ENCODE measurements around the gene KLHL36. TPM values are rescaled to one million over a fixed set of nuclear protein-coding genes. Genes with fewer than 3 reads are reported as not detected.

KLHL36 gene
- total RNA-seq, 1 donor from 2014 or later, result 53.0 TPM

DNA sequence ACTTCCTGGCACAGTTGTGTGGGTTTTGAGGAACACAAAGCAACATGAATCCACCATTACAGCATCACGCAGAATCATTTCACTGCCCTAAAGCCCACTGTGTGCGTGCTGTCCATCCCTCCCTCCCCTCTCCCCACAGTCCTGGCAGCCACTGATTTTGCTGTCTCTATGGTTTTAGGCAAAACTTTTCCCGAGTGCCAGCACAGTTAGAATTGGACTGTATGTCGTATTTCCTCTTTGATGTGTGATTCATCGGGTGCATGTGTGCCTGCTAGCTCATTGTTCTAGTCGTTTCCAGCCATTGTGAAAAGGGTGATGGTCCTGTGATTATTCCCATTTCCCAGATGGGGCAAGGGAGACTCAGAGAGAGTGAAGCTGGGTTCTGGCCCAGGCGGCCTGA, 12.7 kb downstream of the KLHL36 start:
- no peak overlapping the region for H3K27ac ChIP-seq
- no peaks in the 10 kb centered on the region for H3K9me3 ChIP-seq
- H3K4me3 ChIP-seq, result no peak overlapping the region
- DNase-seq (no peak), ATAC-seq (no peak)
- H3K4me1 ChIP-seq, result no peaks in the 10 kb centered on the region
- intact Hi-C loops (cut with DNase I), result no loop called here
- H3K27me3 ChIP-seq (ENCODE audit: low read depth), result no peaks in the 10 kb centered on the region
- TF ChIP-seq, protein P1, sequence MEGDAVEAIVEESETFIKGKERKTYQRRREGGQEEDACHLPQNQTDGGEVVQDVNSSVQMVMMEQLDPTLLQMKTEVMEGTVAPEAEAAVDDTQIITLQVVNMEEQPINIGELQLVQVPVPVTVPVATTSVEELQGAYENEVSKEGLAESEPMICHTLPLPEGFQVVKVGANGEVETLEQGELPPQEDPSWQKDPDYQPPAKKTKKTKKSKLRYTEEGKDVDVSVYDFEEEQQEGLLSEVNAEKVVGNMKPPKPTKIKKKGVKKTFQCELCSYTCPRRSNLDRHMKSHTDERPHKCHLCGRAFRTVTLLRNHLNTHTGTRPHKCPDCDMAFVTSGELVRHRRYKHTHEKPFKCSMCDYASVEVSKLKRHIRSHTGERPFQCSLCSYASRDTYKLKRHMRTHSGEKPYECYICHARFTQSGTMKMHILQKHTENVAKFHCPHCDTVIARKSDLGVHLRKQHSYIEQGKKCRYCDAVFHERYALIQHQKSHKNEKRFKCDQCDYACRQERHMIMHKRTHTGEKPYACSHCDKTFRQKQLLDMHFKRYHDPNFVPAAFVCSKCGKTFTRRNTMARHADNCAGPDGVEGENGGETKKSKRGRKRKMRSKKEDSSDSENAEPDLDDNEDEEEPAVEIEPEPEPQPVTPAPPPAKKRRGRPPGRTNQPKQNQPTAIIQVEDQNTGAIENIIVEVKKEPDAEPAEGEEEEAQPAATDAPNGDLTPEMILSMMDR (IDR thresholded peaks at IDR 0.05), result no peak
- H3K36me3 ChIP-seq, result peaks cover 96% of the 10 kb centered on the region

DNA sequence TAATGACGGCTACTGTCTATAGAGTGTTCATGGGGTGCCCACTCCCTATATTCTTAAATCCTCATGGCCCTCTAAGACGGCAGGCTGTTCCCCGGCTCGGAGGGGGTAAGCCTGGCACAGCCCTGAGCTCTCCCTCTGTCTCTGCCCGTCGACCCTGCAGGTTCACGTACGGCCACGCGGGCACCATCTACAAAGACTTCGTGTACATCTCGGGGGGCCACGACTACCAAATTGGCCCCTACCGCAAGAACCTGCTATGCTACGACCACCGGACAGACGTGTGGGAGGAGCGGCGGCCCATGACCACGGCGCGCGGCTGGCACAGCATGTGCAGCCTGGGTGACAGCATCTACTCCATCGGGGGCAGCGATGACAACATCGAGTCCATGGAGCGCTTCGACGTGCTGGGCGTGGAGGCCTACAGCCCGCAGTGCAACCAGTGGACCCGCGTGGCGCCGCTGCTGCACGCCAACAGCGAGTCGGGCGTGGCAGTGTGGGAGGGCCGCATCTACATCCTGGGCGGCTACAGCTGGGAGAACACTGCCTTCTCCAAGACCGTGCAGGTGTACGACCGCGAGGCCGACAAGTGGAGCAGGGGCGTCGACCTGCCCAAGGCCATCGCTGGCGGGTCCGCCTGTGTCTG, 13.2 kb downstream of the KLHL36 start:
- TF ChIP-seq, protein P1 (IDR thresholded peaks at IDR 0.05), result no peak
- Histone ChIP-seq H3K36me3 (peaks cover 98% of the 10 kb centered on the region), H3K4me1 (no peaks in the 10 kb centered on the region), H3K9me3 (no peaks in the 10 kb centered on the region), H3K27ac (no peak overlapping the region), H3K4me3 (no peak overlapping the region), H3K27me3 (ENCODE audit: low read depth) (no peaks in the 10 kb centered on the region)
- DNase-seq (no peak), ATAC-seq (no peak)
- intact Hi-C loops (cut with DNase I), result no loop called here

DNA sequence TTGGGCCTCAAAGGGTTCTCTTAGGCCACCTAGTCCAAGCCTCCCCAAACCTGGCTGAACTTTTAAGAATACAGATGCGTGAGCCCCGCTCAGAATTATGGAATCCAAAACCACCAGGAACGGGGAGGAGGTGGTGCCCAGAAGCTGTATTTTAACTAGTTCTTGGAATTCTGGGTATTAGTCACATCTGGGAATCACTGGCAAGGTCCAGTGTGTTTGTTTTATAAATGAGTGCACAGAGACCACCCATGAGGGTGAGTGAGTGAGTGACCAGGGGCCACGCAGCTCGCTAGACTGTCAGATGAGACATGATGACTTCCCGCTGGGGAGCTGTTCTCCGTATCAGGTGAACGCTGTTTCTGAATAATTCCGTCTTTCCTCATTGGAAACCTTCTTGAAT, 14.2 kb downstream of the KLHL36 start:
- H3K4me1 ChIP-seq, result no peaks in the 10 kb centered on the region
- H3K27ac ChIP-seq, result no peak overlapping the region
- no peaks in the 10 kb centered on the region for H3K27me3 ChIP-seq (ENCODE audit: low read depth)
- H3K4me3 ChIP-seq, result no peak overlapping the region
- TF ChIP-seq, protein P1 (IDR thresholded peaks at IDR 0.05), result no peak
- peaks cover 89% of the 10 kb centered on the region for H3K36me3 ChIP-seq
- no peak for ATAC-seq
- H3K9me3 ChIP-seq, result no peaks in the 10 kb centered on the region
- no peak for DNase-seq
- intact Hi-C loops (cut with DNase I), result no loop called here

DNA sequence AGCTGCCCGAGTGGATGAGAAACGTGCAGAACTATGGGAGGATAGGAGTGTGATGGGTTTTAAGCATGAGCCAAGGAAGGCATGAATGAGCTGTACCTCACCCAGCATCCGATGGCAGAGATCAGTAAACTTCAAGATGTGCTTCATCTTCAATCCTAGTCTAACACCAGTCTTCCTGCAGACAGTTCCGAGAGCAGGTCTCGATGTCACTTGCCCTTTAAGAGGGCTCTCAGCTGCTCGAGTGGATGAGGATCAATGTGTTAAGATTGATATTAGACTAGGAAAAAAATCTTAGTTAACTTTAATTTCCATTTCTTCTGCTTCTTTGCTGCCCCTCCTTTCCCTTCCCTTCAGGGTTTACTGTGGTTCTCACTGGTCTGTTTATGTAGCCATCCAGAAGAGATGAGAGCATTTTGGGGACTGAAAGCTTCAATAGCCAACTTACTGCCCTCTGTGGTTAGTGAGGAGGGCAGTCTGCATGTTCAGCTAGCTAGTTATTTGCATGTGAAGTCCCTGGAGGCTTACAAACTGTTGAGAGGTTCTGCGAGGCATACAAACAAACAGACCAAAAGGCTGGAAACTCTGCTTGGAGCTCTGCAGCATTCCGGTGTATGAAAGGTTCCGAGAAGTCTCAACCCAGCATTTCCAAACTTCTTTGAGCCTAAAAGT, 15.3 kb downstream of the KLHL36 start:
- Histone ChIP-seq H3K27me3 (ENCODE audit: low read depth) (no peaks in the 10 kb centered on the region), H3K4me1 (no peaks in the 10 kb centered on the region), H3K9me3 (no peaks in the 10 kb centered on the region), H3K27ac (no peak overlapping the region), H3K36me3 (peaks cover 84% of the 10 kb centered on the region), H3K4me3 (no peak overlapping the region)
- TF ChIP-seq, protein P1 (IDR thresholded peaks at IDR 0.05), result no peak
- ATAC-seq, result no peak
- no peak for DNase-seq
- intact Hi-C loops (cut with DNase I), result no loop called here

DNA sequence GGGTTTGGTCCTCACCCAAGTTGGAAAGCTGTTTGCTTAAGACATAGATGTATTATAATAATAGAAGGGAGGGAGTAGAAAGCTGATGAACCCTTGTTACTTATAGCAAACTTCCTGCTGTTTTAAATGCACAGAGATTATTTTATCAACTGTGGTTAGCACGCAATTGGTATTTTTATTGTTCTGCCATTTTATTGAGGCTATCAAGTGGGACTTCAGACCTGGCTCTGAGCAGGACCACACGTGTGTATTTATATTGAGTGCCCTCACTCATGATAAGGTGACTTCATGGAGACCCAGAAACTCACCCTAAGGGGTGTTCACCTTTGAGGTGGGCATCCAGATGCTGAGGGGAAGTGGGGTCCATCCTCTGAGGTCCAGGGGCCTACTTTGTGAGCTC, 17.0 kb downstream of the KLHL36 start:
- no peaks in the 10 kb centered on the region for H3K4me1 ChIP-seq
- H3K9me3 ChIP-seq, result no peaks in the 10 kb centered on the region
- no peak overlapping the region for H3K27ac ChIP-seq
- no peak for DNase-seq
- intact Hi-C loops (cut with DNase I), result no loop called here
- peaks cover 66% of the 10 kb centered on the region for H3K36me3 ChIP-seq
- TF ChIP-seq, protein P1 (IDR thresholded peaks at IDR 0.05), result no peak
- no peak overlapping the region for H3K4me3 ChIP-seq
- H3K27me3 ChIP-seq (ENCODE audit: low read depth), result no peaks in the 10 kb centered on the region
- no peak for ATAC-seq

Measured in lower lobe of right lung (tissue), 2 donors.